PFSK-1 (cell line): ENCODE measurements around the gene CEACAM5.

Experiments used
- FOXP2 ChIP-seq: optimal IDR thresholded peaks from 2 replicates; pipeline ENCODE3; 2011; ENCODE audit warnings: borderline replicate concordance, control low read depth, inconsistent platforms; ENCODE audit not compliant: insufficient read depth; ENCODE audit errors: extremely low read length, extremely low read depth
- POLR2AphosphoS5 ChIP-seq: IDR thresholded peaks from 2 replicates; pipeline ENCODE4 v1.6.1; 2012; ENCODE audit warnings: low read depth, mild to moderate bottlenecking, control low read depth, low read length, moderate library complexity
- REST ChIP-seq, 2 experiments: IDR thresholded peaks; 2 replicates each; pipeline versions ENCODE4 v1.6.1 to v1.8.0; 2011 to 2012; ENCODE audit warnings: low read depth in 2 of 2, low read length in 2 of 2, control low read depth in 1 of 2, inconsistent platforms in 1 of 2, mild to moderate bottlenecking in 1 of 2, moderate library complexity in 1 of 2; ENCODE audit not compliant: insufficient read depth in 1 of 2
- SIN3A ChIP-seq: IDR thresholded peaks from 2 replicates; pipeline ENCODE4 v1.6.1; 2012; ENCODE audit warnings: mild to moderate bottlenecking, low read length, moderate library complexity, borderline replicate concordance; ENCODE audit not compliant: insufficient read depth
- TAF1 ChIP-seq: IDR thresholded peaks from 2 replicates; pipeline ENCODE4 v1.6.1; 2012; ENCODE audit warnings: low read length, control low read depth, borderline replicate concordance; ENCODE audit not compliant: insufficient read depth

The CEACAM5 gene

GRCh38 chr19:41741244-41741554 is 32.8 kb downstream of the CEACAM5 start:
- TF ChIP-seq REST (IDR thresholded peaks at IDR 0.05; ENCODE audit: insufficient read depth in 1 of 2, low read depth in 2 of 2, low read length in 2 of 2) (no peak), SIN3A (no peak), POLR2AphosphoS5 (no peak), FOXP2 (no peak), TAF1 (no peak)

- no peak for TF ChIP-seq TAF1
- TF ChIP-seq POLR2AphosphoS5: no peak
- no peak for TF ChIP-seq REST (IDR thresholded peaks at IDR 0.05; ENCODE audit: insufficient read depth in 1 of 2, low read depth in 2 of 2, low read length in 2 of 2)
- TF ChIP-seq FOXP2: no peak
- no peak for TF ChIP-seq SIN3A
These were observed 36.4 kb downstream of the CEACAM5 start for GRCh38 chr19:41744850-41745249.

- TF ChIP-seq POLR2AphosphoS5 (no peak), TAF1 (no peak), REST (IDR thresholded peaks at IDR 0.05; ENCODE audit: insufficient read depth in 1 of 2, low read depth in 2 of 2, low read length in 2 of 2) (no peak), SIN3A (no peak), FOXP2 (no peak)
These were observed 37.3 kb downstream of the CEACAM5 start for GRCh38 chr19:41745756-41746155.

- TF ChIP-seq SIN3A: no peak
- TF ChIP-seq POLR2AphosphoS5: no peak
- TF ChIP-seq REST (IDR thresholded peaks at IDR 0.05; ENCODE audit: insufficient read depth in 1 of 2, low read depth in 2 of 2, low read length in 2 of 2): no peak
- TF ChIP-seq TAF1: no peak
- TF ChIP-seq FOXP2: no peak
These were observed 38.3 kb downstream of the CEACAM5 start for GRCh38 chr19:41746593-41747227.

- TF ChIP-seq FOXP2 (no peak), POLR2AphosphoS5 (no peak), REST (IDR thresholded peaks at IDR 0.05; ENCODE audit: insufficient read depth in 1 of 2, low read depth in 2 of 2, low read length in 2 of 2) (no peak), TAF1 (no peak), SIN3A (no peak)
These were observed 39.6 kb downstream of the CEACAM5 start for GRCh38 chr19:41748012-41748411.
